HepG2 (cell line): ENCODE results near the gene PTTG1. TPM values are rescaled to one million over a fixed set of nuclear protein-coding genes. Genes with fewer than 3 reads are reported as not detected.

Experiments used
- FLYWCH1 ChIP-seq: sonication (generic); formaldehyde crosslinking; IDR thresholded peaks from 2 replicates; pipeline ENCODE4 v1.8.1; 2023; ENCODE audit warnings: mild to moderate bottlenecking, missing genetic modification reagents
- HDAC1 ChIP-seq: sonication (generic); formaldehyde crosslinking; IDR thresholded peaks from 2 replicates; pipeline ENCODE4 v1.5.1; 2020; ENCODE audit warnings: mild to moderate bottlenecking, missing genetic modification reagents
- IKZF4 ChIP-seq: sonication (generic); formaldehyde crosslinking; IDR thresholded peaks from 2 replicates; pipeline ENCODE4 v1.5.1; 2020; ENCODE audit warnings: borderline replicate concordance, mild to moderate bottlenecking, low read depth, missing genetic modification reagents; ENCODE audit errors: not compliant biosample characterization
- MED1 ChIP-seq: sonication (generic); formaldehyde crosslinking; IDR thresholded peaks from 2 replicates; pipeline ENCODE4 v1.4.0; 2020; ENCODE audit warnings: missing genetic modification reagents
- MTF1 ChIP-seq: sonication (generic); formaldehyde crosslinking; IDR thresholded peaks from 2 replicates; pipeline ENCODE4 v1.5.0; 2020; ENCODE audit warnings: missing genetic modification reagents
- NKX3-1 ChIP-seq: sonication (generic); formaldehyde crosslinking; IDR thresholded peaks from 2 replicates; pipeline ENCODE4 v1.5.0; 2020; ENCODE audit warnings: missing genetic modification reagents
- NRL ChIP-seq: sonication (generic); formaldehyde crosslinking; IDR thresholded peaks from 2 replicates; pipeline ENCODE4 v1.5.0; 2020; ENCODE audit warnings: missing genetic modification reagents, mild to moderate bottlenecking, moderate library complexity, borderline replicate concordance
- POGZ ChIP-seq: sonication (generic); formaldehyde crosslinking; IDR thresholded peaks from 2 replicates; pipeline ENCODE4 v1.4.0; 2020; ENCODE audit warnings: mild to moderate bottlenecking, missing genetic modification reagents
- SAP130 ChIP-seq: IDR thresholded peaks from 2 replicates; pipeline ENCODE4 v1.6.1; 2016; ENCODE audit warnings: low read depth
- TCF12 ChIP-seq, 2 experiments: fragments of 450-650 bp in 1 of 2; sonication (generic) in 1 of 2; formaldehyde crosslinking in 1 of 2; IDR thresholded peaks; 2 replicates each; pipeline versions ENCODE4 v1.6.1 to v1.8.0; 2017 to 2022; ENCODE audit warnings: antibody characterized with exemption in 1 of 2, mild to moderate bottlenecking in 1 of 2, missing genetic modification reagents in 1 of 2, moderate library complexity in 1 of 2
- YEATS4 ChIP-seq: sonication (generic); formaldehyde crosslinking; IDR thresholded peaks from 2 replicates; pipeline ENCODE4 v1.4.0; 2020; ENCODE audit warnings: missing genetic modification reagents, borderline replicate concordance
- ZNF12 ChIP-seq: sonication (generic); formaldehyde crosslinking; IDR thresholded peaks from 2 replicates; pipeline ENCODE4 v1.5.0; 2020; ENCODE audit warnings: missing genetic modification reagents
- ZNF570 ChIP-seq: sonication (generic); formaldehyde crosslinking; IDR thresholded peaks from 2 replicates; pipeline ENCODE4 v1.4.0; 2020; ENCODE audit warnings: mild to moderate bottlenecking, missing genetic modification reagents, borderline replicate concordance
- ZNF616 ChIP-seq: sonication (generic); formaldehyde crosslinking; IDR thresholded peaks from 2 replicates; pipeline ENCODE4 v1.5.0; 2020; ENCODE audit warnings: low read depth, mild to moderate bottlenecking, missing genetic modification reagents
- ZNF792 ChIP-seq: IDR thresholded peaks from 2 replicates; pipeline ENCODE4 v1.6.1; 2016
- ZSCAN25 ChIP-seq: sonication (generic); formaldehyde crosslinking; IDR thresholded peaks from 2 replicates; pipeline ENCODE4 v1.8.0; 2022; ENCODE audit warnings: mild to moderate bottlenecking, missing genetic modification reagents
- ZSCAN31 ChIP-seq: sonication (generic); formaldehyde crosslinking; IDR thresholded peaks from 2 replicates; pipeline ENCODE4 v1.5.0; 2020; ENCODE audit warnings: low read depth, mild to moderate bottlenecking, missing genetic modification reagents
- polyA plus RNA-seq, 8 experiments: library from polyadenylated mRNA; depleted of rRNA in 3 of 8; stranded (reverse) in 7 of 8; unstranded in 1 of 8; fragments of >200 nt; fragmentation: Illumina TruSeq in 4 of 8; extraction: Trizol in 4 of 8; gene quantifications; 2 replicates each; pipeline versions ENCODE4 v1.2.1 to v1.2.3, GENCODE V29; 2011 to 2016; ENCODE audit warnings: low read depth in 4 of 8, missing spikeins in 1 of 8, mixed read lengths in 1 of 8; ENCODE audit not compliant: insufficient read depth in 1 of 8
- total RNA-seq, 5 experiments: library from RNA; depleted of rRNA; stranded (reverse); fragments of >200 nt; fragmentation: Illumina TruSeq; extraction: Trizol; gene quantifications; 2 replicates each; pipeline ENCODE4 v1.2.3, GENCODE V29; 2016; ENCODE audit warnings: low read depth in 1 of 5
- TF ChIP-seq, protein P1 (sequence below): sonication (generic); formaldehyde crosslinking; IDR thresholded peaks from 2 replicates; pipeline ENCODE4 v1.4.0; 2020; ENCODE audit warnings: low read depth, missing genetic modification reagents
- TF ChIP-seq, protein P2 (sequence below): IDR thresholded peaks from 2 replicates; pipeline ENCODE4 v1.6.1; 2016; ENCODE audit warnings: missing biosample characterization, missing genetic modification reagents, low read depth
- TF ChIP-seq, protein P3 (sequence below): sonication (generic); formaldehyde crosslinking; IDR thresholded peaks from 2 replicates; pipeline ENCODE4 v1.4.0; 2020; ENCODE audit warnings: mild to moderate bottlenecking, missing genetic modification reagents
- TF ChIP-seq, protein P4 (sequence below): sonication (generic); formaldehyde crosslinking; IDR thresholded peaks from 2 replicates; pipeline ENCODE4 v1.8.1; 2022; ENCODE audit warnings: low read depth, mild to moderate bottlenecking, missing genetic modification reagents

PTTG1 gene
- total and polyA plus RNA-seq, 2 of the 13 experiments (the other 11 are each of a cell fraction or from before 2014, with no cell fraction given) = 102 to 161 TPM

DNA sequence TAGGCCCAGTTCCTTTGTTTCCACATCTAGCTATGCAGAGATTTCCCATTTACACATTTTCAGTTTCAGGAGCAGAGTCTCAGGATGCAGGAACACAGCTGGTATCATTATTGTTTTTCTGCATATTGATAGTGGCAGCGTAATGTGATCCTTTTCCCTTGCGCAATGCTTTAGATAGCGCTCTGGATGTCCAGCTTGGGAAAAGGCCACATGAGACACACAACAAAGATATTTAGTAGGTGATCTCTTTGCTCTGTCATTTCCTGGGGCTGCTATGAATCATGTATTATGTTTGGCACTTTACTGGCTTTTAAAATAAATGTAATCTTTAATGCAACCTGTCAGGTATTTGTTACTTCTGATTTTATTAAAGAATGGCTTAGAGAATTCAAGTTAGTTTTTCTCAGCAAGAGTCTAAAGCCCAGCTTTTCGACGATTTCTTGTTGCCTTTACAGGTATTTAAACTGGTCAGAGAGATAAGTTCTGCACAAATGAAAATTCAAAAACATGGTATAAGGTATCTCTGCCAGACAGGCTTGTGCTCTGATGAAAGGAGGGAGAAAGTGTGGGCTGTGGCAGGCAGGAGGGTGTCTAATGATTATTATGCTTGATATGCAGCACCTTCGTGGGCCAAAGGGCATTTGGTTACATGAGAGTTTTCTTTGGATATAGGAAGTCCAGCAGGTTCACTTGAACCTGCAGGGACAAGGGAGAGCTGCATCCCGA, 42.2 kb downstream of the PTTG1 start (continued):
- TF ChIP-seq TCF12 (IDR thresholded peaks at IDR 0.05) (no peak), TCF12 (CRISPR knock-in tag; IDR thresholded peaks at IDR 0.05) (no peak), HDAC1 (CRISPR knock-in tag) (peak; percentile 38; the same call in 1 of the 2 replicates), ZNF570 (CRISPR knock-in tag) (no peak), IKZF4 (CRISPR knock-in tag) (no peak), ZSCAN25 (CRISPR knock-in tag) (no peak), NKX3-1 (CRISPR knock-in tag) (no peak), POGZ (CRISPR knock-in tag) (0 out of 2 replicates have a peak, but pooled peaks have one; percentile 43), ZNF12 (CRISPR knock-in tag) (no peak), MTF1 (CRISPR knock-in tag) (no peak), YEATS4 (CRISPR knock-in tag) (no peak), FLYWCH1 (CRISPR knock-in tag) (no peak), NRL (CRISPR knock-in tag) (no peak), SAP130 (peak; percentile 88), ZNF616 (CRISPR knock-in tag) (no peak), ZNF792 (CRISPR knock-in tag) (no peak), MED1 (CRISPR knock-in tag) (peak; percentile 79), ZSCAN31 (no peak)
- TF ChIP-seq, protein P1, sequence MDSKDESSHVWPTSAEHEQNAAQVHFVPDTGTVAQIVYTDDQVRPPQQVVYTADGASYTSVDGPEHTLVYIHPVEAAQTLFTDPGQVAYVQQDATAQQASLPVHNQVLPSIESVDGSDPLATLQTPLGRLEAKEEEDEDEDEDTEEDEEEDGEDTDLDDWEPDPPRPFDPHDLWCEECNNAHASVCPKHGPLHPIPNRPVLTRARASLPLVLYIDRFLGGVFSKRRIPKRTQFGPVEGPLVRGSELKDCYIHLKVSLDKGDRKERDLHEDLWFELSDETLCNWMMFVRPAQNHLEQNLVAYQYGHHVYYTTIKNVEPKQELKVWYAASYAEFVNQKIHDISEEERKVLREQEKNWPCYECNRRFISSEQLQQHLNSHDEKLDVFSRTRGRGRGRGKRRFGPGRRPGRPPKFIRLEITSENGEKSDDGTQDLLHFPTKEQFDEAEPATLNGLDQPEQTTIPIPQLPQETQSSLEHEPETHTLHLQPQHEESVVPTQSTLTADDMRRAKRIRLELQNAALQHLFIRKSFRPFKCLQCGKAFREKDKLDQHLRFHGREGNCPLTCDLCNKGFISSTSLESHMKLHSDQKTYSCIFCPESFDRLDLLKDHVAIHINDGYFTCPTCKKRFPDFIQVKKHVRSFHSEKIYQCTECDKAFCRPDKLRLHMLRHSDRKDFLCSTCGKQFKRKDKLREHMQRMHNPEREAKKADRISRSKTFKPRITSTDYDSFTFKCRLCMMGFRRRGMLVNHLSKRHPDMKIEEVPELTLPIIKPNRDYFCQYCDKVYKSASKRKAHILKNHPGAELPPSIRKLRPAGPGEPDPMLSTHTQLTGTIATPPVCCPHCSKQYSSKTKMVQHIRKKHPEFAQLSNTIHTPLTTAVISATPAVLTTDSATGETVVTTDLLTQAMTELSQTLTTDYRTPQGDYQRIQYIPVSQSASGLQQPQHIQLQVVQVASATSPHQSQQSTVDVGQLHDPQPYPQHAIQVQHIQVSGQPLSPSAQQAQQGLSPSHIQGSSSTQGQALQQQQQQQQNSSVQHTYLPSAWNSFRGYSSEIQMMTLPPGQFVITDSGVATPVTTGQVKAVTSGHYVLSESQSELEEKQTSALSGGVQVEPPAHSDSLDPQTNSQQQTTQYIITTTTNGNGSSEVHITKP (CRISPR knock-in tag) = no peak
- TF ChIP-seq, protein P2, sequence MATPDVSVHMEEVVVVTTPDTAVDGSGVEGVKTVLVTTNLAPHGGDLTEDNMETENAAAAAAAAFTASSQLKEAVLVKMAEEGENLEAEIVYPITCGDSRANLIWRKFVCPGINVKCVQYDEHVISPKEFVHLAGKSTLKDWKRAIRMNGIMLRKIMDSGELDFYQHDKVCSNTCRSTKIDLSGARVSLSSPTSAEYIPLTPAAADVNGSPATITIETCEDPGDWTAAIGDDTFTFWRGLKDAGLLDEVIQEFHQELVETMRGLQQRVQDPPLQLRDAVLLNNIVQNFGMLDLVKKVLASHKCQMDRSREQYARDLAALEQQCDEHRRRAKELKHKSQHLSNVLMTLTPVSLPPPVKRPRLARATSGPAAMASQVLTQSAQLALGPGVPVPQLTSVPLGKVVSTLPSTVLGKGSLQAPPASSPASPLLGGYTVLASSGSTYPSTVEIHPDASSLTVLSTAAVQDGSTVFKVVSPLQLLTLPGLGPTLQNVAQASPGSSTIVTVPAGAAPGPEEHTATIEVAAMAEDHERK (CRISPR knock-in tag) = no peak
- TF ChIP-seq, protein P3, sequence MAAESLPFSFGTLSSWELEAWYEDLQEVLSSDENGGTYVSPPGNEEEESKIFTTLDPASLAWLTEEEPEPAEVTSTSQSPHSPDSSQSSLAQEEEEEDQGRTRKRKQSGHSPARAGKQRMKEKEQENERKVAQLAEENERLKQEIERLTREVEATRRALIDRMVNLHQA = no peak
- TF ChIP-seq, protein P4, sequence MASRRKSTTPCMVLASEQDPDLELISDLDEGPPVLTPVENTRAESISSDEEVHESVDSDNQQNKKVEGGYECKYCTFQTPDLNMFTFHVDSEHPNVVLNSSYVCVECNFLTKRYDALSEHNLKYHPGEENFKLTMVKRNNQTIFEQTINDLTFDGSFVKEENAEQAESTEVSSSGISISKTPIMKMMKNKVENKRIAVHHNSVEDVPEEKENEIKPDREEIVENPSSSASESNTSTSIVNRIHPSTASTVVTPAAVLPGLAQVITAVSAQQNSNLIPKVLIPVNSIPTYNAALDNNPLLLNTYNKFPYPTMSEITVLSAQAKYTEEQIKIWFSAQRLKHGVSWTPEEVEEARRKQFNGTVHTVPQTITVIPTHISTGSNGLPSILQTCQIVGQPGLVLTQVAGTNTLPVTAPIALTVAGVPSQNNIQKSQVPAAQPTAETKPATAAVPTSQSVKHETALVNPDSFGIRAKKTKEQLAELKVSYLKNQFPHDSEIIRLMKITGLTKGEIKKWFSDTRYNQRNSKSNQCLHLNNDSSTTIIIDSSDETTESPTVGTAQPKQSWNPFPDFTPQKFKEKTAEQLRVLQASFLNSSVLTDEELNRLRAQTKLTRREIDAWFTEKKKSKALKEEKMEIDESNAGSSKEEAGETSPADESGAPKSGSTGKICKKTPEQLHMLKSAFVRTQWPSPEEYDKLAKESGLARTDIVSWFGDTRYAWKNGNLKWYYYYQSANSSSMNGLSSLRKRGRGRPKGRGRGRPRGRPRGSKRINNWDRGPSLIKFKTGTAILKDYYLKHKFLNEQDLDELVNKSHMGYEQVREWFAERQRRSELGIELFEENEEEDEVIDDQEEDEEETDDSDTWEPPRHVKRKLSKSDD (CRISPR knock-in tag) = no peak
